ENCODE data around the gene FAM210A. TPM values are rescaled to one million over a fixed set of nuclear protein-coding genes. Genes with fewer than 3 reads are reported as not detected.

FAM210A gene
- total RNA-seq, 1 donor from 2014 or later = 15.1 TPM

- Mint-ChIP-seq H3K27me3 (ENCODE audit: insufficient read depth, low read depth) (no peaks in the 10 kb centered on the region), H3K27ac (no peak overlapping the region), H3K4me1 (peaks cover 4% of the 10 kb centered on the region), H3K9me3 (no peaks in the 10 kb centered on the region), H3K36me3 (peaks cover 2% of the 10 kb centered on the region), H3K4me3 (no peak overlapping the region)
- Histone ChIP-seq H3K4me1 (no peaks in the 10 kb centered on the region), H3K4me3 (no peak overlapping the region), H3K4me2 (no peak overlapping the region), H3K9ac (no peak overlapping the region), H3K36me3 (no peaks in the 10 kb centered on the region), H4K20me1 (ENCODE audit: low read depth) (no peaks in the 10 kb centered on the region), H3K9me3 (ENCODE audit: low read depth) (no peaks in the 10 kb centered on the region), H3F3A (ENCODE audit: low read depth) (no peaks in the 10 kb centered on the region), H3K79me2 (ENCODE audit: low read depth) (no peaks in the 10 kb centered on the region), H2AFZ (replicated peaks) (no peak overlapping the region), H3K27me3 (no peaks in the 10 kb centered on the region), H3K27ac (no peak overlapping the region)
- TF ChIP-seq EZH2 (IDR thresholded peaks at IDR 0.05) = no peak
- TF ChIP-seq EZH2phosphoT487 (IDR thresholded peaks at IDR 0.05) = no peak
- TF ChIP-seq CTCF (IDR thresholded peaks at IDR 0.05) = no peak
- no peak for DNase-seq (ENCODE audit: low spot score)
Observed at GRCh38 chr18:13647761-13648160, 78.6 kb downstream of the FAM210A start.

- Histone ChIP-seq H3K9me3 (ENCODE audit: low read depth) (no peaks in the 10 kb centered on the region), H3K4me2 (no peak overlapping the region), H3F3A (ENCODE audit: low read depth) (no peaks in the 10 kb centered on the region), H4K20me1 (ENCODE audit: low read depth) (no peaks in the 10 kb centered on the region), H3K27me3 (peaks cover 9% of the 10 kb centered on the region), H2AFZ (replicated peaks) (no peak overlapping the region), H3K4me1 (no peaks in the 10 kb centered on the region), H3K79me2 (ENCODE audit: low read depth) (no peaks in the 10 kb centered on the region), H3K36me3 (no peaks in the 10 kb centered on the region), H3K4me3 (no peak overlapping the region), H3K9ac (no peak overlapping the region), H3K27ac (no peak overlapping the region)
- Mint-ChIP-seq H3K9me3 (no peaks in the 10 kb centered on the region), H3K27me3 (ENCODE audit: insufficient read depth, low read depth) (no peaks in the 10 kb centered on the region), H3K4me3 (no peak overlapping the region), H3K4me1 (peaks cover 4% of the 10 kb centered on the region), H3K36me3 (peaks cover 2% of the 10 kb centered on the region), H3K27ac (no peak overlapping the region)
- TF ChIP-seq CTCF (IDR thresholded peaks at IDR 0.05) = no peak
- TF ChIP-seq EZH2phosphoT487 (IDR thresholded peaks at IDR 0.05) = no peak
- TF ChIP-seq EZH2 (IDR thresholded peaks at IDR 0.05) = no peak
- no peak for DNase-seq (ENCODE audit: low spot score)
Observed at GRCh38 chr18:13646633-13647032, 79.7 kb downstream of the FAM210A start.

- H4K20me1 ChIP-seq (ENCODE audit: low read depth) = no peaks in the 10 kb centered on the region
- no peaks in the 10 kb centered on the region for H3K4me1 ChIP-seq
- H3K4me3 ChIP-seq = no peak overlapping the region
- DNase-seq (ENCODE audit: low spot score) = no peak
- H3K9ac ChIP-seq = no peak overlapping the region
- Mint-ChIP-seq H3K9me3 (peaks cover 3% of the 10 kb centered on the region), H3K4me3 (no peak overlapping the region), H3K27ac (peak overlapping the region; percentile 69), H3K4me1 (peaks cover 4% of the 10 kb centered on the region), H3K27me3 (ENCODE audit: insufficient read depth, low read depth) (no peaks in the 10 kb centered on the region), H3K36me3 (peaks cover 4% of the 10 kb centered on the region)
- H2AFZ ChIP-seq (replicated peaks) = no peak overlapping the region
- peaks cover 15% of the 10 kb centered on the region for H3K27me3 ChIP-seq
- no peaks in the 10 kb centered on the region for H3K79me2 ChIP-seq (ENCODE audit: low read depth)
- TF ChIP-seq CTCF (IDR thresholded peaks at IDR 0.05) (no peak), EZH2 (IDR thresholded peaks at IDR 0.05) (no peak), EZH2phosphoT487 (IDR thresholded peaks at IDR 0.05) (no peak)
- no peak overlapping the region for H3K4me2 ChIP-seq
- H3K27ac ChIP-seq = no peak overlapping the region
- H3K36me3 ChIP-seq = no peaks in the 10 kb centered on the region
- H3K9me3 ChIP-seq (ENCODE audit: low read depth) = no peaks in the 10 kb centered on the region
- H3F3A ChIP-seq (ENCODE audit: low read depth) = no peaks in the 10 kb centered on the region
Observed at GRCh38 chr18:13645093-13645492, 81.3 kb downstream of the FAM210A start.
